Aorta (tissue), 5 donors: ENCODE measurements around the gene NPVF. TPM values are rescaled to one million over a fixed set of nuclear protein-coding genes. Genes with fewer than 3 reads are reported as not detected.

Source experiments
- ATAC-seq: fragments of 200-7000 bp; cut with Tn5 transposase; one replicate; pipeline ENCODE4 v1.9.1; 2022; ENCODE audit warnings: moderate library complexity; ENCODE audit not compliant: low FRiP score
- DNase-seq, 2 donors: peaks; one replicate each; pipeline ENCODE4 v3.0.0-alpha.2; 2020
- H3K27ac ChIP-seq, 2 donors: one replicate each; pipeline ENCODE4 v1.5.1; 2013; ENCODE audit warnings: low read length in 2 of 2, mild to moderate bottlenecking in 2 of 2, moderate library complexity in 2 of 2, control low read depth in 1 of 2, inconsistent platforms in 1 of 2, low read depth in 1 of 2
- H3K27me3 ChIP-seq, 2 donors: one replicate each; pipeline ENCODE4 v1.6.1; 2013; ENCODE audit warnings: control low read depth in 1 of 2, low read length in 1 of 2, mild to moderate bottlenecking in 1 of 2, moderate library complexity in 1 of 2; ENCODE audit not compliant: insufficient read depth in 2 of 2, control insufficient read depth in 1 of 2
- H3K36me3 ChIP-seq, 2 donors: one replicate each; pipeline ENCODE4 v1.6.1; 2013; ENCODE audit warnings: control low read depth in 1 of 2, low read length in 1 of 2, mild to moderate bottlenecking in 1 of 2; ENCODE audit not compliant: insufficient read depth in 2 of 2, control insufficient read depth in 1 of 2
- H3K4me1 ChIP-seq, 2 donors: one replicate each; pipeline ENCODE4 v1.6.1; 2013; ENCODE audit warnings: low read length in 2 of 2, control low read depth in 1 of 2, mild to moderate bottlenecking in 1 of 2, moderate library complexity in 1 of 2; ENCODE audit not compliant: insufficient read depth in 2 of 2, control insufficient read depth in 1 of 2
- H3K4me3 ChIP-seq, 2 donors: one replicate each; pipeline ENCODE4 v1.5.1; 2013; ENCODE audit warnings: low read length in 2 of 2, control low read depth in 1 of 2, mild to moderate bottlenecking in 1 of 2
- H3K9me3 ChIP-seq: one replicate; pipeline ENCODE4 v1.6.1; 2013; ENCODE audit warnings: mild to moderate bottlenecking, low read length; ENCODE audit not compliant: control insufficient read depth
- WGBS, 2 donors: extraction: QIAGEN DNeasy Blood & Tissue Kit; methylation state at CpG; one replicate each; pipeline ENCODE4 v1.1.7; 2013; 5-methylcytosine and 5-hydroxymethylcytosine counted together
- intact Hi-C, 2 donors: fragments of 100-400 bp; cut with DNase I; formaldehyde crosslinking; loops; one replicate each; pipeline versions ENCODE4 v1.14.2 to v1.15.0; 2022
- polyA plus RNA-seq, 2 donors: library from polyadenylated mRNA; stranded (reverse); fragments of 200-250 nt; gene quantifications; one replicate each; pipeline ENCODE4 v1.2.3, GENCODE V29; 2013
- total RNA-seq, 2 donors: library from RNA; stranded (reverse); fragmentation: NEBNext Ultra II Directional; extraction: Animal tissue kit (Norgen Biotek cat#: 25700); gene quantifications; one replicate each; pipeline ENCODE4 v1.2.1, GENCODE V29; 2021
- donor health status: healthy with polysubstance abuse.
- donor health status: Bipolar disorder and iron deficiency.
- donor health status: DM: no; HTN: no; CAD: no.
- donor health status: DM: no; HTN: no; CAD: no.
- donor health status: DM: yes; HTN: yes; CAD: no.

The NPVF gene
- total and polyA plus RNA-seq, 4 donors = not detected

DNA sequence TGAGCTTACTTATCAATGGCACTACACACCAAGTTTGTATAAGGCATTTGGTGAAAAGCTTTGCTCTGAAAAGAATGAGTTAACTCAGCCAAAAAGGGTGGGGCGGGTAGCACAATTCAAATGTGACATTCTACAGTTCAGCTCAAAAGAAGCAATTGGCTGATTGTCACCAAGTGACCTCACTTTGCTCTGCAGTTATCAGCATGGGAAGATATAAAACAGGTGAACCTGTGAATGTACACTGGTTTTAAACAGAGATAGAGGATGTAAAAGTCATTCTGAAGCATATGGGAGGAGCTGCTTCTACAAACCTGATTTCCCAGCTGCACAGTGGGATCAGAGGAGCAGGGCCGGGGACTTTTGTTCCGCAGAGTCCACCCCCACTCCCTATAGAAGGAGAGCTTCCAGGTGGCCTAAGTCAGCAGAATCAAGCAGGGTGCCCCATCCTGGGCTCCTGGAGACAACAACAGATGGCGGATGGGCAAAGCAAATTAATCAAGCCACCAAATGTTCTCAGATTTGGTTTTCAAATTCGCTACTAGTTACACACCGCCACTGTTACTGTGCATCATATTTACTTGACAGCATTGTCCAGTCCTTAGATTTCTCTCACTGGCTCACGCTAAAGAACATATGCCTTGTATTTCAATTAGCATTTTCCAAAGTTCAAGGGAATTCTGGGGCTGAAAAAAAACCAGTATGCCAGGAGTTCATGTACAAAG lies 27.5 kb upstream of the NPVF start:
- WGBS, 2 donors = 88 to 90% methylated on average over 7 of the region's 7 CpGs
- H3K36me3 ChIP-seq = no peaks in the 10 kb centered on the region
- no peak overlapping the region for H3K27ac ChIP-seq
- no peaks in the 10 kb centered on the region for H3K4me1 ChIP-seq
- no peaks in the 10 kb centered on the region for H3K27me3 ChIP-seq
- no peaks in the 10 kb centered on the region for H3K9me3 ChIP-seq
- intact Hi-C loops = loop anchor here (5.0 kb wide), 2 partner anchors 312 to 597 kb away; no protein-coding TSS in a partner anchor
- DNase-seq (no peak), ATAC-seq (no peak)
- H3K4me3 ChIP-seq = no peak overlapping the region

DNA sequence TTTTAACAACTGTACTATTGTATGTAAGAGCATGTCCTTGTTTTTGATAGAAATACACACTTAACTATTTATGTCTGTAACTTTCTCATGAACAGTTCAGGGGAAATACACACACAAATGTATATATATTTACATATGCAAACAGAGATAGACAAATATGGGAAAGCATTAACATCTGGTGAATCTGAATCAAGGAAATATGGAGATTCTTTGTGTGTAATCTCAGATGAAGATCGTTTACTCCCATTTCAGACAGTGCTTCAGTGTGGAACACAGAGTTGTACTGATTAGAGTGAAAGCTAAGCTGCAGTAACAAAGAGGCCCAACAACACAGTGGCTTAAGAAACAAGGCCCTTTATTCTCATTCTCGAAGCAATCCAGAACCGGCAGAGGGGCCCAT lies 26.3 kb upstream of the NPVF start:
- no peaks in the 10 kb centered on the region for H3K27me3 ChIP-seq
- ATAC-seq = no peak
- H3K4me1 ChIP-seq = no peaks in the 10 kb centered on the region
- H3K9me3 ChIP-seq = no peaks in the 10 kb centered on the region
- H3K36me3 ChIP-seq = no peaks in the 10 kb centered on the region
- no peak overlapping the region for H3K27ac ChIP-seq
- WGBS, 2 donors = 96 to 97% methylated on average over 3 of the region's 3 CpGs
- intact Hi-C loops = loop anchor here (5.0 kb wide), 2 partner anchors 313 to 598 kb away; no protein-coding TSS in a partner anchor
- no peak overlapping the region for H3K4me3 ChIP-seq
- DNase-seq = no peak

DNA sequence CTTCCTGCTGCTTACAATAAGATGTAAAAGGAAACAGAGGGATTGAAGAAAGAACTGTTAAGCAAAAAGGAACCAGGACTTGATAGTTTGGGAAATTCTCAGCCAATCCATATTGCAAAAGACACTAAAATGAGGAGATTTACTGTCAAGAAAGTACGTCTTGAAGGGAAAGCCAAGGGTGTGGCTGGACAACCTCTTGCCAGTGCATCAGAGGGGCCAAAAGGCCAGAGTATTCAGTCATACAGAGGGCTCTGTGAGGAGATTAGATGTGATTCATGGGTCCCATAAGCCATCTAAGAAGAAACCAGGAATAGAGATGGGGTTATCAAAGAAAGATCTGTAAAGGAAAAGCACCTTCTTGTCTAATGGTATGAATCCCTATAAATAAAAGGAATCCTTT lies 25.4 kb upstream of the NPVF start:
- Histone ChIP-seq H3K4me1 (no peaks in the 10 kb centered on the region), H3K27me3 (no peaks in the 10 kb centered on the region), H3K9me3 (peaks cover 1% of the 10 kb centered on the region), H3K36me3 (no peaks in the 10 kb centered on the region), H3K4me3 (no peak overlapping the region), H3K27ac (no peak overlapping the region)
- no peak for ATAC-seq
- WGBS, 2 donors = 94 to 96% methylated on average over 1 of the region's 1 CpG
- intact Hi-C loops = no loop called here
- no peak for DNase-seq

DNA sequence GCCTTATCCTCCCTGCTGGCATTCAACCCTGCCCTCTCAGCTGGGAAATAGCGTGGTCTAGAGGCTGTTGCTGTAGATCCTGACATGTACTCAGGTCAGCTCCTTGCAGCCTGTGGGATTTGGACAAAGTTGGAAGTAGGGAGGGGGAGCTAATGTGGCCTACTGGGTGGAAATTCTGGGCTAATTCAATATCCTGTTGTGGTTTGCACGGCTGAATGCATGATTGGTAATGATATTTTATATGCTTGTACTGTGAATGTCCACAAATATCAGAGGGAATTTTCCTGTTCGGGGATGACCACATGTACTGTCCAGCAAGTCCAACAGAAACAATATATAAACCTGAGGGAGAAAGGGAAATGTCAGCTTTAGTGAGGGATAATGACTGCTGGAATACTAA lies 22.1 kb upstream of the NPVF start:
- H3K36me3 ChIP-seq = no peaks in the 10 kb centered on the region
- no peak overlapping the region for H3K4me3 ChIP-seq
- intact Hi-C loops = no loop called here
- no peak for ATAC-seq
- WGBS, 2 donors = 96 to 98% methylated on average over 3 of the region's 3 CpGs
- no peak overlapping the region for H3K27ac ChIP-seq
- DNase-seq = no peak
- no peaks in the 10 kb centered on the region for H3K27me3 ChIP-seq
- H3K4me1 ChIP-seq = no peaks in the 10 kb centered on the region
- H3K9me3 ChIP-seq = peaks cover 1% of the 10 kb centered on the region

DNA sequence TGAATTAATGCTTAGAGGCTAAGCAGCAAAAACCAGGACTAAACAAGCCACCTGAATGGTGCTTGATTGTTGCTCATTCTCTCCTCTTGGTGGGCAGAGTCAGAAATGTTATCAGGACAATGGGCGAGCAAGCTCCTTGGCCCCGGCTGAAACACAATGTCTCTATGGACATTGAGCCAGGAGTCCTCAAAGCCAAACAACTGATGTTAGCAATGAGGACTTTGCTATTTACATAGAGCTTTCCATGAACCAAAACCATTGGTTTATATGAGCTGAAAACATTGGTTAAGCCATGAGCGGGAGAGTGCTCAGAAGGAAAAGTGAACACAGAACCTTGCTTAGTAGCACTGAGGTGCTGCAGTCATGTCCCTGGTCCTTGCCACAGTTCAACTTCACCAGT lies 21.5 kb upstream of the NPVF start:
- Histone ChIP-seq H3K4me3 (no peak overlapping the region), H3K36me3 (no peaks in the 10 kb centered on the region), H3K27ac (no peak overlapping the region), H3K4me1 (no peaks in the 10 kb centered on the region), H3K9me3 (peaks cover 1% of the 10 kb centered on the region), H3K27me3 (no peaks in the 10 kb centered on the region)
- DNase-seq (no peak), ATAC-seq (no peak)
- WGBS, 2 donors = 97 to 99% methylated on average over 3 of the region's 3 CpGs
- intact Hi-C loops = no loop called here

DNA sequence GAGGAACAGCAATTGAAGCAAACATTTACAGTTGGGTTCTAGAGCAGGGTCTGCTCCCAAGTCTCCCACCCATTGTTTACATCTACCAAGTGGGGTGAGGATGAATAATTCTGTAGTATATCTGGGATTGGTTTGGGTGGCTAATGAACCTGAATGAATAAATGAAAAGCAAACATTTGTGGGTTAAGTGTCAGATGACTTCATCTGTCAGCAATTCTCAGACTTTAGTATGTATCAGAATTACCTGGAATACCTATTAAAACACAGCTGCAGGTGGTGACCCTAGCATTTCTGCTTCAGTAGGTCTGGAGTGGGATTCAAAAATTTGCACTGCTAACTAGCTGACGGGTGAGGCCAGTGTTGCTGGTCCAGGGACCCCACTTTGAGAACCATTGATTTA lies 18.0 kb upstream of the NPVF start:
- Histone ChIP-seq H3K4me1 (peaks cover 0 to 7% of the 10 kb centered on the region in 2 donors), H3K27me3 (no peaks in the 10 kb centered on the region), H3K4me3 (no peak overlapping the region), H3K27ac (no peak overlapping the region), H3K9me3 (peaks cover 1% of the 10 kb centered on the region), H3K36me3 (no peaks in the 10 kb centered on the region)
- ATAC-seq = no peak
- WGBS, 2 donors = 93 to 100% methylated on average over 1 of the region's 1 CpG
- intact Hi-C loops = no loop called here
- DNase-seq = no peak

DNA sequence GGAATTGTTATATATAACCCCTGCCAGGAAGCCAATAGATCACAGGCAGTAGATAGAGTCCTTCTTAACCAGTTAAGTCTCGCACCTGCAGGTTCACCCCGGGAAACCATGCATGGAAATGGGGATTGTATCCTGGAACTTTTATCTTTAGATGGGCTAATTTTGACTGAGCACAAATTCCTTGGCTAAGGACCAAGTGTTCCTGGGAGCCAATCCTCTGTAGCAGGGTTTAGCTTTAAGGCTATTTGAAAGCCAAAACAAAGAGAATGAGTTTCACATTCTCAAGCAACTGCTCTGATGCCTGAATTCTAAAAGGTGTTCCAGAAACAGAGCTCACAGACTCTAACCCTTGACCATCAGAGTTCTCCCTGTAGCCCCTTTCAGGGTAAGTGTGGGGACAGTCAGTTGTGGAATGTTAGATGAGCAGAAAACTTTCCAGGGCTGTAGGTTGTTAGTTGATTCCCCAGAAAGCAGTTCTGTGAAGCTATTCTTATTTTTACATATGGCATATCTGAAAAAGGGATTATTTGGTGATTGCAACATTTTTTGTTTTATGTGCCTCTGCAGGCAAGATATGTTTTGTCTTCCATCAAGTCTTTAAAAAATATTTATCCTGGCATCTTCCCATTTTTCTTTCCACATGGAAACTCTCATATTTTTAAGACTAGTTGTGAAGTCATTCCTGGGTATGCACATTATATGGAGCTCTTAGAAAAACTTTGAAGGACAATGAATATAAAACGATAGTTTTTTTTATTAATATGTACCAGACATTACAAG lies 16.2 kb upstream of the NPVF start:
- Histone ChIP-seq H3K4me1 (peaks cover 0 to 7% of the 10 kb centered on the region in 2 donors), H3K27ac (peak overlapping the region in 1 of 2 donors; percentile 78), H3K27me3 (no peaks in the 10 kb centered on the region), H3K4me3 (no peak overlapping the region), H3K36me3 (no peaks in the 10 kb centered on the region), H3K9me3 (peaks cover 1% of the 10 kb centered on the region)
- DNase-seq = no peak
- WGBS, 2 donors = 5 to 6% methylated on average over 3 of the region's 3 CpGs
- intact Hi-C loops = no loop called here
- ATAC-seq = peak; percentile 16

DNA sequence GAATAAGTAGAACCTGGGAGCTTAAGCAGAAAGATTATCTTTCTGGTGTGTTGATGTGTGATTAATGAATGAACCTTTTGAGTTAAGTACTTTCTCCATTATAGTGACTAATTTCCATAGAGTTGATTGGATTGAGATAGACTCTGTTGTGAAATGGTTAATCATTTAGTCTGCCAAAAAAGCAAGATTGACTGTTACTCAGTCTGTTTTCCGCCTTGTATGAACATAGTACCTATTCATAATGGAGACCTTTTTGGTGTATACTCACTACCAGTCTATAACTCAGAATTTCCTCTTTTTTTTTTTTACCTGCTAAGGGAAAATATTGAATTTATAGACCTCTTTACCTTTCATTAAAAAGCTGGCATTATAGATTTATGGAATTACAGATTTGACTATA lies 14.4 kb upstream of the NPVF start:
- Histone ChIP-seq H3K27ac (no peak overlapping the region), H3K9me3 (no peaks in the 10 kb centered on the region), H3K36me3 (no peaks in the 10 kb centered on the region), H3K4me1 (peaks cover 0 to 7% of the 10 kb centered on the region in 2 donors), H3K4me3 (no peak overlapping the region), H3K27me3 (no peaks in the 10 kb centered on the region)
- ATAC-seq (no peak), DNase-seq (no peak)
- intact Hi-C loops = no loop called here
- 97 to 100% methylated on average over 1 of the region's 1 CpG for WGBS, 2 donors

DNA sequence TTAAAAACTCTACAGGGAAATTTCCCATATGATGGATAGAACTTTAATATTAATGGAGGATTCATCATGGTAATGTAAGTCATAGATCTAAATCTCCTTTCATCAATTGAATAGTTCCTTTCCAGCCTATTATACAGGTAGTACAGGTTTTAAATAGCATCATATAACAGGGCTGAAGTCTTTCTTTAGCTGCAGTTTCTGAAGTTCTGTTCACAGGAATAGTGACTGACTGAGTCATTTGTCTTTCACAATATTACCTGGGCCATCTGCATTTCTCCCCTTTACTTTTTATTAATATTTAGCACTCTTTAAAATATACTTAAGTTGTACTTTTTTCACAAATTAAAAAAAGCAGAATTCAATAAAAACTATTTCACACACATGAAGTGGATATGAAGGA lies 12.6 kb upstream of the NPVF start:
- no peaks in the 10 kb centered on the region for H3K9me3 ChIP-seq
- DNase-seq (no peak), ATAC-seq (no peak)
- H3K36me3 ChIP-seq = no peaks in the 10 kb centered on the region
- H3K27ac ChIP-seq = no peak overlapping the region
- H3K4me1 ChIP-seq = peaks cover 0 to 7% of the 10 kb centered on the region in 2 donors
- no peaks in the 10 kb centered on the region for H3K27me3 ChIP-seq
- intact Hi-C loops = no loop called here
- no peak overlapping the region for H3K4me3 ChIP-seq
